Lower leg skin (tissue), 3 donors: ENCODE data around the gene CLIC4.

ENCODE experiments used
- POLR2A ChIP-seq, 2 donors: fragments of 450-650 bp; IDR thresholded peaks; one replicate each; pipeline ENCODE4 v1.6.1; 2016 to 2017; ENCODE audit warnings: antibody characterized with exemption in 2 of 2, mild to moderate bottlenecking in 1 of 2, moderate library complexity in 1 of 2
- TF ChIP-seq, protein P1 (sequence below), 3 donors: fragments of 450-650 bp; IDR thresholded peaks; one replicate each; pipeline ENCODE4 v1.5.1; 2016; ENCODE audit warnings: antibody characterized with exemption in 3 of 3, mild to moderate bottlenecking in 3 of 3, moderate library complexity in 2 of 3

DNA sequence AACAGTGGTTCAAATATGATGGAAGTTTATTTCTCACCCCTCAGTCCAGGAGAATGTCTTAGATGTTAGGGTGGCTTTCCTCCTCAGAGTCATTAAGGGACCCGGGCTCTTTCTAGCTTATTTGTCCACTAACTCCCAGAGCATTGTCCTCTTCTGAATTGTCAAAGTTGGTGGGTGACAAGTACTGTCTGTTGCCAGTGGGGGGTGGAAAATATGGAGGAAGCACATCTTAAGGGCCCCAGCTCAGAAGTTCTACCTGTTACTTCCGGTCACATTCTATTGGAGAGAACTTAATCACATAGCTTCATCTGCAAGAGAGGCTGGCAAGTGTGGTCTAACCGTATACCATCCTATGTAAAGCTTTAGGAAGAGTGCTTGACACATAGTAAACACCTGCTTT, 7.1 kb downstream of the CLIC4 start:
- TF ChIP-seq, protein P1, sequence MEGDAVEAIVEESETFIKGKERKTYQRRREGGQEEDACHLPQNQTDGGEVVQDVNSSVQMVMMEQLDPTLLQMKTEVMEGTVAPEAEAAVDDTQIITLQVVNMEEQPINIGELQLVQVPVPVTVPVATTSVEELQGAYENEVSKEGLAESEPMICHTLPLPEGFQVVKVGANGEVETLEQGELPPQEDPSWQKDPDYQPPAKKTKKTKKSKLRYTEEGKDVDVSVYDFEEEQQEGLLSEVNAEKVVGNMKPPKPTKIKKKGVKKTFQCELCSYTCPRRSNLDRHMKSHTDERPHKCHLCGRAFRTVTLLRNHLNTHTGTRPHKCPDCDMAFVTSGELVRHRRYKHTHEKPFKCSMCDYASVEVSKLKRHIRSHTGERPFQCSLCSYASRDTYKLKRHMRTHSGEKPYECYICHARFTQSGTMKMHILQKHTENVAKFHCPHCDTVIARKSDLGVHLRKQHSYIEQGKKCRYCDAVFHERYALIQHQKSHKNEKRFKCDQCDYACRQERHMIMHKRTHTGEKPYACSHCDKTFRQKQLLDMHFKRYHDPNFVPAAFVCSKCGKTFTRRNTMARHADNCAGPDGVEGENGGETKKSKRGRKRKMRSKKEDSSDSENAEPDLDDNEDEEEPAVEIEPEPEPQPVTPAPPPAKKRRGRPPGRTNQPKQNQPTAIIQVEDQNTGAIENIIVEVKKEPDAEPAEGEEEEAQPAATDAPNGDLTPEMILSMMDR (IDR thresholded peaks at IDR 0.05), result no peak
- TF ChIP-seq POLR2A (IDR thresholded peaks at IDR 0.05), result no peak
